T-helper 1 cell treated with Interleukin-12 subunit alpha and Interleukin-12 subunit beta and Interleukin-4 antibody, amounts not matched to agents 30 μg/mL and 1 μg/mL, for 36 hours (primary cell): ENCODE data around the gene MCM5.
"Not testable (repeated sequence)": the region's sequence is repeated elsewhere in the genome, so short reads cannot be mapped to it uniquely, and the experiment has no call there.

Source experiments
- H3K27ac Mint-ChIP-seq: one replicate; pipeline ENCODE4 v1.8.0; 2021; ENCODE audit warnings: mild to moderate bottlenecking, mixed read lengths
- H3K27me3 Mint-ChIP-seq: one replicate; pipeline ENCODE4 v1.8.0; 2021; ENCODE audit warnings: low read depth, mixed read lengths
- H3K36me3 Mint-ChIP-seq: one replicate; pipeline ENCODE4 v1.8.0; 2021; ENCODE audit warnings: low read depth, mixed read lengths
- H3K4me1 Mint-ChIP-seq: one replicate; pipeline ENCODE4 v1.8.0; 2021; ENCODE audit warnings: low read depth, mixed read lengths
- H3K4me3 Mint-ChIP-seq: one replicate; pipeline ENCODE4 v1.8.0; 2021; ENCODE audit warnings: mild to moderate bottlenecking, moderate library complexity, mixed read lengths
- H3K9me3 Mint-ChIP-seq: one replicate; pipeline ENCODE4 v1.8.0; 2021; ENCODE audit warnings: mixed read lengths

The MCM5 gene

DNA sequence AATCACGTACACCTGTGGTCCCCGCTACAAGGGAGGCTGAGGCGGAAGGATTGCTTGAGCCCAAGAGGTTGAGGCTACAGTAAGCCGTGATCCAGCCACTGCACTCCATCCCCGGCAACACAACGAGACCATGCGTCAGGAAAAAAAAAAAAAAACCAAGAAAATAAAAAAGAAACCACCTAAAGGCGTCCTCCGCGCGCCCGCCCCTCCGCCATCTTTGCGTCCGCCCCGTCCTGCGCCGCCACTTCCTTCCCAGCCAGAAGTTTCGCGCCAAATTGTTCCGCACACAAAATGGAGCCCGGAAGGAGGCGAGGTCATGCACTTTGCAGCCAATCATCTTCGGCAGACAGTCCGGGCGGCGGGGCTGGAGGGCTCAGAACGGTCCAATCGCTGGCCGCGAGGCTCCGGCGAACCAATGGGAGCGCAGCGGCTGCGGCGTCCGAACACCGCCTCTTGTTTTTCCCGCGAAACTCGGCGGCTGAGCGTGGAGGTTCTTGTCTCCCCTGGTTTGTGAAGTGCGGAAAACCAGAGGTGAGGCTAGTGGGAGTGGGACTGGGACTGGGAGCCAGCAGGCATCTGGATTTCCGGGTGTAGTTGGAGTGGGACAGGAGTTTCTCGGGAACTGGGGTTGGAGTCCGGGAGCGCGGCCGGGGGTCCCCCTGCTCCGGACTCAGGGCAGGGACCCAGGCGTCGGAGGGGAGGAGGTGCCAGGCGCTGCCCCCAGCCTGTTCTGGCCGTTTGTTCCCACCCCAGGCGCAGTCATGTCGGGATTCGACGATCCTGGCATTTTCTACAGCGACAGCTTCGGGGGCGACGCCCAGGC, at the start of gene MCM5:
MCM5 (plus strand) TSS at position 463 of the 823 bp plus-strand sequence; CDS start at position 762, 299 bp downstream.
- Mint-ChIP-seq H3K4me1 (peaks cover 24% of the 10 kb centered on the region), H3K4me3 (peak within 1 kb of the TSS; percentile 99), H3K36me3 (peaks cover 21% of the 10 kb centered on the region), H3K27me3 (no peaks in the 10 kb centered on the region), H3K9me3 (no peaks in the 10 kb centered on the region), H3K27ac (peak within 1 kb of the TSS; percentile 98)

DNA sequence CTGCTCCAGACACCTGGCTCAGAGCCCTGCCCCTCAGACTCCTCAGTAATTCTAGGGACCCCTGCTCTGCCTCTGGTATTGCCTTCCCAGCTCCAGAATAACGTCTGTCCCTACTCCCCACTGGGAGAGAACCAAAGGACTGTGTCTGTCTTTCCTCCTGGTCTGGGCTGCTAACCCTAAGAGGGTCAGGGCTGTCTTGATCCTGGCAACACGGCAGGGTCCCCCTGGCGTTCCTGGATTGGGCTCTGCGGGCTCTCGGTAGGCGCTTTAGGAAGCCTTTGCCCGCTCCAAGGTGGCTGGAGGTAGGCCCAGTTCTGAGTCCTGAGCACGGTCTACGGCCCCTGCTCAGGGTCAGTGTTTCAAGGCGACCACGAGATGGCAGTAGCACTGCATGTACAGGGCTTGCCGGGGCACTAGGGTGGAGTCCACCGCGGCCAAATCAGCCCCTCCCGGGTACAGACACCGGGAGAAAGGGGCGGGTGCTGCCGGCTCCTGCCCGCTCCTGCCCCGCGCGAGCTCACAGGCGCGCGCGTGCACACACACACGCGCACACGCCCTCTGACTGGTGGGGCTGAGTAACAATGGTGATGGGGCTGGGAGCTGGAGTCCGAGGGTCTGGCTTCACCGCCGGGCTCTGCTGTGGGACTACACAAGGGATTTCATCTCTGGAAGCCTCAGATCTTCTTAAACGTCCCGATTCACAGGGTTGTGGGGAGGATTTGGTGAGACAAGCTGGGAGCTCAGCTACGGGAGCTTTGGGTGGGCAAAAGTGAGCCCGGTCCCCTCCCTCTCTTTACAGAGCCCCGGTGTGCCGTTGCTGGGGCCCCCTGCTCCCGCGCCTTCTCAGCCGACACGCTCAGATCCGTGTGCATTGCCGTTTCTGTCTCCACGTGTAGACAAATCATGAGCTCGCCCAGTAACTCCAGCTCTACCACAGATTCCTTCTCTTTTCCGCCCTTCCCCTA, 49.1 kb upstream of the MCM5 start:
- H3K9me3 Mint-ChIP-seq, result no peaks in the 10 kb centered on the region
- H3K4me1 Mint-ChIP-seq, result peaks cover 16% of the 10 kb centered on the region
- H3K36me3 Mint-ChIP-seq, result peaks cover under 1% of the 10 kb centered on the region
- H3K27ac Mint-ChIP-seq, result peak overlapping the region; percentile 29
- no peaks in the 10 kb centered on the region for H3K27me3 Mint-ChIP-seq
- H3K4me3 Mint-ChIP-seq, result peak overlapping the region; percentile 72

DNA sequence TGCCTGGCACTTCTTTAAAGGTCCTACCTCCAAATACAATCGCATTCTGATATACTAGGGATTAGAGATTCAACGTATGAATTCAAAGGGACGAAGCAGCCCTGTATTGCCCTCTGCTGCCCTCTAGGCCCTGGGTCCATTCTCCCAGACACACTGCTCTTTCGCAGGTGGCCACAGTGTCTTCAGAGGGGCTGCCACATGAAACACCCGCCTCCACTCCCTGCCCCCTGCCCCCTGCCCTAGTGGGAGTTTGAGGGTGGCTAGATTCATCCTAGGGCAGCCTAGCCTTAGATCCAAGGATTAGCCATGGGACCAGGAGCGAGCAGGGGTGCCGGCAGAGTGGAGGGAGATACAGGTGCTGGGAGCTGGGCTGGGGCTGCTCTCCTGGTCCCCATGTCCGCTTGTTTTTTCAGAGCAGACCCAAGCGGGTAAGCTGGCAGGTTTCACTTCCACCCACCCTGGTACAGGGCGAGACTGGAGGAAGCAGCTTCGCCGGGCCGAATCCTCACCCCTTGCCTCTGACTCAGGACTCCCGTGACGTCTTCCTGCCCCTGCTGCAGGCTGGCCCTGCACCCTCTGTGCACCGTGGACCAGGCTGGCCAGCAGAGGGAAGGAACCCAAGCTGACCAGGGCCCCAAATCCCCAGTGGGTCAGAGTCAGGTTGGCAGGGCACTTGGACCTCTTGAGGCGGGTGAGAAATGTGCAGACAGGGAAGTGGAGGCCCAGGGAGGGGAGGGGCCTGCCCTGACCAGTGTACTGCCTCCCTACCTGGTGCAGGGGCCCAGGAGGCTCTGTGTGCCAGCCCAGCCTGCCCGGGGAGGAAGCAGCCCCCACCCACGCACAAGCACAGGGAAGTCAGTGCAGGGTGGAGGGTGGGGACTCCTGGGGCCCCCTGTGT, 47.5 kb upstream of the MCM5 start:
- Mint-ChIP-seq H3K4me1 (peaks cover 18% of the 10 kb centered on the region), H3K36me3 (no peaks in the 10 kb centered on the region), H3K9me3 (no peaks in the 10 kb centered on the region), H3K27me3 (peaks cover 4% of the 10 kb centered on the region), H3K27ac (peak overlapping the region; percentile 59), H3K4me3 (no peak overlapping the region)

DNA sequence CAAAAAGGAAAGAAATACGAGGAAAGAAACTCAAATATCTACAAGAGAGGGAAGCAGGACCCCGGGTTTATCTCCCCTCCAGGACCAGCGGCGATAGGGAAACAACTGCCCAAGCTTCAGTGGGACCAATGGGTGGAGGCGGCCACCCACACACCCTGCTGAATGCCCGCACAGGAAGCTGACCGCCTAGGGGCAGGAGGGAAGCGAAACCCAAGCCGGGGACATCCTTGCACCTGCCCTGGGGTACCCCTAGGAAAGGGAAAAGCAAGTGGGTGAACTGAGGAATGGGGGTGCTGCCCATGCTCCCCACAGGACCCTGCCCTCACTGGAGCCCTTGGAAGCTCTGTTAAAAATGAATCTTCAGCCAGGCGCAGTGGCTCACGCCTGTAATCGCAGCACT, 46.6 kb upstream of the MCM5 start:
- Mint-ChIP-seq H3K36me3 (no peaks in the 10 kb centered on the region), H3K27ac (no peak overlapping the region), H3K4me3 (no peak overlapping the region), H3K4me1 (peaks cover 18% of the 10 kb centered on the region), H3K27me3 (peaks cover 8% of the 10 kb centered on the region), H3K9me3 (no peaks in the 10 kb centered on the region)

DNA sequence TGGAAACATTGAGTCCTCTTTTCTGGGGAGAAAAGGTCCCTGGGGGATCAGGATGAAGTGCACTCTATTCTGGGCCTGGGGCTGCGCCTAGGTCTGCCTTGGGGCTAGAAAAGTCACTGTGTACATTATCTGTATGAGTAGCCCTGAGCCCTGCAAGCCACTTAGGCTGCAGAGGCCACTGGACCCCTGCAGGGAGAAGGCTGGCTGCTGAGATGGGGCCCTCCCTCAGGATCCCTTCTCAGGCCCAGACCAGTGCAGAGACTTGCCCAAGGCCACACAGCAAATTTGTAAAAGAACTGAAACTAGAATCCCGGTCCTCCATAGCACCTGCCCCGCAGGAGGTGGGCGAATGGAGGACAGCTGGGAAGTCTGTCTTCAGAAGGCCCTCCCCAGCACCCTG, 45.9 kb upstream of the MCM5 start:
- Mint-ChIP-seq H3K27me3 (peaks cover 11% of the 10 kb centered on the region), H3K9me3 (no peaks in the 10 kb centered on the region), H3K4me1 (peaks cover 18% of the 10 kb centered on the region), H3K4me3 (no peak overlapping the region), H3K27ac (no peak overlapping the region), H3K36me3 (no peaks in the 10 kb centered on the region)

DNA sequence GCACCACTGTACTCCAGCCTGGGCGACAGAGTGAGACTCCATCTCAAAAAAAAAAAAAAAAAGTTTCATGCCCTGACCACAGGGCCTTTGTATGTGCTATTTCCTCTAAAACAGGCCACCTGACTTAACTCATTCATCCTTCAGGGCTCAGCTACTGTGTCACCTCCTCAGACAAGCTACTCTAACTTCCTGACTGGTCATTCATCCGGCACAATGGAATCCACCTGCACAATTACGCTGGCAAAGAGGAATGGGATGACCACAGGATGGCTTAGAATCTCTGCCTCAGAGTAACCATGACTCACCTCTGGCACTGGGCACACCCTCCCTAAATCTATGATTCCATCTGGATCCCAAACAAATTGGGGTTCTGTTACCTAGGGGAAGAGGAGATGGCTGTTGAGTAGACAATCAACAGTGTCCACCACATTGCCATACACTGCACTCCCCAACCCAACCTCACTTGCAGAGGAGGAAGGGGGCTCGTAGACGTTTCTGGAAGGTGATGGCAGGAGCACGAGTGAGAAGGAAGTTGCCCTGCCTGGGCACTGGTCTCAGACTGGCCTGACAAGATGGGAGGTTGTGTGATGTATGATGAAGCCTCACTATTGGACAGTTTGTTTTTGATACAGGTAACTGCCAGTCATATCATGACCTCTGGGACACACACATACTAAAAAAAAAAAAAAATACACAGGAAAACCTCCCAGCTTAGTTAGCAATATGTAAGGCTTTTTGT, 41.9 kb upstream of the MCM5 start:
- Mint-ChIP-seq H3K4me3 (no peak overlapping the region), H3K4me1 (peaks cover 2% of the 10 kb centered on the region), H3K27me3 (peaks cover 11% of the 10 kb centered on the region), H3K36me3 (no peaks in the 10 kb centered on the region), H3K27ac (no peak overlapping the region), H3K9me3 (no peaks in the 10 kb centered on the region)

DNA sequence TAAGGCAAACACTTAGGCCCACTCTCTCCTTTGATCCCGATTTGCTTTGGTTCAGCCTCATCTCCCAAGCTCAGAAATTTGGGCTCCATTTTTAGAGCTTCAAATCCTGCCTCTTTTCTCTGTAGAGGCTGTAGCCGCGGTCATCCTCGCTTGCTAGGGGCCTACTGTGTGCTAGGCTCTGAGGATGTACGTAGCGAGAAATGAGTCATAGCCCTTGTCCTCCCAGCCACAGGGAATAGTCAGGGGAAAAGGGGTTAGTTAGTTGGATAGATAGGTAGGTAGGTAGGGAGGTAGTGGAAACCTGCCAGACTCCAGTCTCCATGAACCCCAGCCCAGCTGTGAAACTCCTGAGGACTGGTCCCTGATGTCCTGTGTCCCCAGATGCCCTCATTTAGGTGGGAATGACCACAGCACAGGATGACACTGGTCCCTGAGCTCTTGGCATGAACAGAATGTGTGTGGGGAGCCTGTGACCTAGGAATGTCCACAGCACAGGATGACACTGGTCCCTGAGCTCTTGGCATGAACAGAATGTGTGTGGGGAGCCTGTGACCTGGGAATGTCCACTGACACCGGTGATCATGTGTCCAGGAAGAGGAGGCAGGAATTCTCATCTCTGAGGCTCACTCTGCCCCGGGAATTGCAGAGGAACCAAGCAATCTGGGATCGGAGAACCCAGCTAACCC, 40.4 kb upstream of the MCM5 start:
- Mint-ChIP-seq H3K4me3 (no peak overlapping the region), H3K9me3 (no peaks in the 10 kb centered on the region), H3K27me3 (peaks cover 11% of the 10 kb centered on the region), H3K4me1 (peaks cover 2% of the 10 kb centered on the region), H3K27ac (no peak overlapping the region), H3K36me3 (no peaks in the 10 kb centered on the region)

DNA sequence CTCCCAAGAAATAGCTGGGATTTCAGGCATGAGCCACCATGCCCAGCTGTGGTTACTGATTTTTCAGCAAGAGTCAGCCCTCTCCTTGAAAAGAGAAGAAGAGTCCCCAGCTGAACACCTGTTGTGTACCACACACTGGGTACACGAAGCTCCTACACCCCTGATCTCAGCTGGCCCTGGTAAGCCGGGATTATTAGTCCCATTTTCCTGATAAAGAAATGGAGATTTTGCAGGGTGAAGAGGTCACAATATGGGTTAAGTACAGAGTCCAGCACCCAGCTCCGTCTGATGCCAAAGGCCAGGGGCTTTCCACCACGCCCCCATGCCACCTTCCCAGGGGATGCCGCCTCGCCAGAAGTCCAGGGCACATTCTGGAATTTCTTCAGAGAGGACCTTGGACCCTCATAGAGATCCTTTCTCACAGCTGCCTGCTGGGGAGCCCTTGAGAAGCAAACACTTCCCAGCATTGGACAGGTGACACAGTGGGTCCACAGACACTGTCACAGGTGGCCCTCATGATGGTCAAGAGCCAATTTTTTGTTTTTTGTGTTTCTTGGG, 38.9 kb upstream of the MCM5 start:
- Mint-ChIP-seq H3K9me3 (no peaks in the 10 kb centered on the region), H3K4me3 (no peak overlapping the region), H3K36me3 (no peaks in the 10 kb centered on the region), H3K27ac (no peak overlapping the region), H3K4me1 (peaks cover 2% of the 10 kb centered on the region), H3K27me3 (peaks cover 20% of the 10 kb centered on the region)

DNA sequence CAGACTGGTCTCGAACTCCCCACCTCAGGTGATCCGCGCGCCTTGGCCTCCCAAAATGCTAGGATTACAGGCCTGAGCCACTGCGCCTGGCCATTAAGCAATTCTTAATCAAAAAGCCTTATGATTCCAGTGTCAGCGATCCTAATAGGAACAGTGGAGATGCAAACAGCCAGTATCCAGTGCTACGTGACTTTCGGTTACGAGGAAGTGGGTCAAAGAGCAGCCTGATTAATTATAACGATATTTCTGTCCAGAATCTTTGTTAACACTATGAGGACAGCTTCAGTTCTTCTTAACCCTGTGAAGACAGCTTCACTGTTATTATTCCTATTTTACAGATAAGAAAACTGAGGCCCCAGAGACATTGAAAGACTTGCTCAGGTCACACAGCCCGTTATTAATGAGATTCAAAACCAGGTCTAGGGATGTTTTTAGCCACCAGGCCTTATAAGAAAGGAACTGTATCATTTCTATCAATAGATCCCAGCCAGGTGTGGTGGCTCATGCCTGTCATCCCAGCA, 36.3 kb upstream of the MCM5 start:
- Mint-ChIP-seq H3K4me3 (no peak overlapping the region), H3K27ac (no peak overlapping the region), H3K9me3 (no peaks in the 10 kb centered on the region), H3K36me3 (no peaks in the 10 kb centered on the region), H3K4me1 (no peaks in the 10 kb centered on the region), H3K27me3 (peaks cover 13% of the 10 kb centered on the region)

DNA sequence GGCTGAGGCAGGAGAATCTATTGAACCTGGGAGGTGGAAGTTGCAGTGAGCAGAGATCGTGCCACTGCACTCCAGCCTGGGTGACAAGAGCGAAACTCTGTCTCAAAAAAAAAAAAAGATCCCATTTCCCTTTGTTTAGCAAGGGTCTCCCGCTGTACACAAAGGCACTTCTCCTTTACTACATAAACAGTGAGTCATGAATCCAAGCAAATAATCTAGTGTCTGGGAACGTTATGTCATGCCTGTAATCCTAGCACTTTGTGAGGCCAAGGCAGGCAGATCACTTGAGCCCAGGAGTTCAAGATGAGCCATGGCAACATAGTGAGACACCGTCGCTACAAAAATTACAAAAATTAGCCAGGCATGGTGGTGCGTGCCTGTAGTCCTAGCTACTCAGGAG, 35.7 kb upstream of the MCM5 start:
- H3K27ac Mint-ChIP-seq, H3K4me1 Mint-ChIP-seq, H3K9me3 Mint-ChIP-seq, H3K4me3 Mint-ChIP-seq, H3K36me3 Mint-ChIP-seq: not testable (repeated sequence)
- H3K27me3 Mint-ChIP-seq, result peaks cover 13% of the 10 kb centered on the region

DNA sequence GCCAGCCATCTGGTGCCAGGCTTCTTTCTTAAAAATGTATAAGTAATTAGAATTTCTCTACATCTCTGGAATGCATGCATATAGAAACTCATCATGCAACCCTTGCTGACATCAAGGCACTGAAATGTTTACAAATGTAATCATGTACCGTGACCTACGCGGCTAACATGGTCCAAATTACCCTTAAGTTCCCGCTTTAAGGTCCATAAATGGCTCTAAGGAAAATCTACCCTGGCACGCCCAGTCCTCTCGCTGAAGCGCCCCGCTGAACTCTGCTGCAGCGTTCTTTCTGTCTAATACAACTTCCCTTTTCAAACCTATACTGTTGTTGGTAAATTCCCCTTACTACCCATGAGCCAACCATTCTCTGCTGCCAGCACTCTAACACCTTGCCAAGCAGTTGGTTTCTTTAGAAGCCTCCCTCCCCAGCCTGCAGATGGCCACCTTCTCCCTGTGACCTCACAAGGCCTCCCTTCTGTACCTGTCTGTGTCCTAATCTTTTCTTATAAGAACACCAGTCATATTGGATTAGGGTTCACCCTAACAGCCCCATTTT, 32.5 kb upstream of the MCM5 start:
- H3K4me1 Mint-ChIP-seq, result peaks cover 7% of the 10 kb centered on the region
- no peaks in the 10 kb centered on the region for H3K9me3 Mint-ChIP-seq
- no peak overlapping the region for H3K4me3 Mint-ChIP-seq
- peaks cover 23% of the 10 kb centered on the region for H3K27me3 Mint-ChIP-seq
- H3K36me3 Mint-ChIP-seq, result no peaks in the 10 kb centered on the region
- no peak overlapping the region for H3K27ac Mint-ChIP-seq

DNA sequence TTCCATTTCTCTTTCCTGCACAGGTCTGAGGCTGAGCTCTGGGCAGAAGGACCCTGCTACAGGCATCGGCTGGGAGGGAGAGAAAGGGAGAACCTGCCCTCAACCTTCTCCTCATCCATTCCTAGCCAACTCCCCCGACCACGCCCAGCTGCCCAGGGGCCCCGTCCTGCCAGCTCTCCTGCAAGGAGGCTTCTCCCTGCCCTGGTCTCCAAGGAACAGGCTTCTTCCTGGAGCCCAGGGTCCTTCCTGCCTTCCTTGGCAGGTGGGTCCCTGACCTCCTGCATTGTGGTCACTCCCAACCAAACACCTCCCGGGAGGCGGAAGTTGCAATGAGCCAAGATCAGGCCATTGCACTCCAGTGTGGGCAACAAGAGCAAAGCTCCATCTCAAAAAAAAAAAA, 31.6 kb upstream of the MCM5 start:
- Mint-ChIP-seq H3K36me3 (no peaks in the 10 kb centered on the region), H3K27ac (no peak overlapping the region), H3K4me1 (peaks cover 7% of the 10 kb centered on the region), H3K4me3 (no peak overlapping the region), H3K27me3 (peaks cover 23% of the 10 kb centered on the region), H3K9me3 (no peaks in the 10 kb centered on the region)
